BLaER1 (cell line): ENCODE results near the gene ADPRH.

Experiments used
- H3K27ac ChIP-seq: shearing (Covaris generic); formaldehyde crosslinking; 2 replicates; pipeline ENCODE4 v1.8.1; 2022
- H3K27me3 ChIP-seq: shearing (Covaris generic); formaldehyde crosslinking; 2 replicates; pipeline ENCODE4 v1.8.1; 2022
- H3K36me3 ChIP-seq: shearing (Covaris generic); formaldehyde crosslinking; 2 replicates; pipeline ENCODE4 v1.8.1; 2022
- H3K4me1 ChIP-seq: shearing (Covaris generic); formaldehyde crosslinking; 2 replicates; pipeline ENCODE4 v1.8.1; 2022
- H3K4me2 ChIP-seq: shearing (Covaris generic); formaldehyde crosslinking; 2 replicates; pipeline ENCODE4 v1.8.1; 2022
- H3K4me3 ChIP-seq: shearing (Covaris generic); formaldehyde crosslinking; 2 replicates; pipeline ENCODE4 v1.8.1; 2022
- H3K9ac ChIP-seq: shearing (Covaris generic); formaldehyde crosslinking; 2 replicates; pipeline ENCODE4 v1.8.1; 2022
- H3K9me3 ChIP-seq: shearing (Covaris generic); formaldehyde crosslinking; 2 replicates; pipeline ENCODE4 v1.8.1; 2022
- H4K20me1 ChIP-seq: shearing (Covaris generic); formaldehyde crosslinking; 2 replicates; pipeline ENCODE4 v1.8.1; 2022
- Cebpa-rat ChIP-seq: shearing (Covaris generic); IDR thresholded peaks from 2 replicates; pipeline ENCODE4 v1.8.1; 2022

Gene ADPRH

GRCh38 chr3:119595639-119596334 is 16.5 kb downstream of the ADPRH start:
- H3K4me2 ChIP-seq: no peak overlapping the region
- no peak for TF ChIP-seq Cebpa-rat
- peaks cover 3% of the 10 kb centered on the region; the same call in 1 of the 2 replicates for H3K4me1 ChIP-seq
- H3K9me3 ChIP-seq: peaks cover 7% of the 10 kb centered on the region
- H3K27ac ChIP-seq: no peak overlapping the region
- H3K9ac ChIP-seq: no peak overlapping the region
- no peaks in the 10 kb centered on the region for H3K27me3 ChIP-seq
- no peak overlapping the region for H3K4me3 ChIP-seq
- no peaks in the 10 kb centered on the region for H4K20me1 ChIP-seq
- no peaks in the 10 kb centered on the region for H3K36me3 ChIP-seq

- no peak overlapping the region for H3K27ac ChIP-seq
- H3K36me3 ChIP-seq: no peaks in the 10 kb centered on the region
- H3K4me3 ChIP-seq: no peak overlapping the region
- no peak overlapping the region for H3K9ac ChIP-seq
- no peaks in the 10 kb centered on the region for H4K20me1 ChIP-seq
- H3K4me2 ChIP-seq: no peak overlapping the region
- no peaks in the 10 kb centered on the region for H3K27me3 ChIP-seq
- peaks cover 6% of the 10 kb centered on the region; the same call in 1 of the 2 replicates for H3K4me1 ChIP-seq
- no peak for TF ChIP-seq Cebpa-rat
- 0 out of 2 replicates have a peak, but pooled peaks cover 1% of the 10 kb centered on the region for H3K9me3 ChIP-seq
Observed at GRCh38 chr3:119596398-119596797, 17.1 kb downstream of the ADPRH start.

- Histone ChIP-seq H3K9me3 (no peaks in the 10 kb centered on the region), H4K20me1 (no peaks in the 10 kb centered on the region), H3K4me2 (no peak within 1 kb of the TSS), H3K4me1 (peaks cover 6% of the 10 kb centered on the region; the same call in 1 of the 2 replicates), H3K9ac (no peak within 1 kb of the TSS), H3K4me3 (no peak within 1 kb of the TSS), H3K27me3 (no peaks in the 10 kb centered on the region), H3K27ac (no peak within 1 kb of the TSS), H3K36me3 (no peaks in the 10 kb centered on the region)
- no peak for TF ChIP-seq Cebpa-rat
Observed at GRCh38 chr3:119597548-119598288, 18.4 kb downstream of the ADPRH start, which contains the start of gene PLA1A. PLA1A (plus strand) TSS chr3:119597885; CDS start chr3:119597914, 29 bp downstream.

GRCh38 chr3:119598410-119599098 is 19.3 kb downstream of the ADPRH start:
- TF ChIP-seq Cebpa-rat: no peak
- Histone ChIP-seq H3K27ac (no peak overlapping the region), H3K27me3 (no peaks in the 10 kb centered on the region), H3K4me3 (no peak overlapping the region), H3K4me2 (no peak overlapping the region), H3K9me3 (no peaks in the 10 kb centered on the region), H3K9ac (no peak overlapping the region), H4K20me1 (no peaks in the 10 kb centered on the region), H3K36me3 (no peaks in the 10 kb centered on the region), H3K4me1 (peaks cover 6% of the 10 kb centered on the region; the same call in 1 of the 2 replicates)

- H4K20me1 ChIP-seq: no peaks in the 10 kb centered on the region
- peaks cover 6% of the 10 kb centered on the region; the same call in 1 of the 2 replicates for H3K4me1 ChIP-seq
- TF ChIP-seq Cebpa-rat: no peak
- H3K9me3 ChIP-seq: no peaks in the 10 kb centered on the region
- no peak overlapping the region for H3K9ac ChIP-seq
- H3K27me3 ChIP-seq: no peaks in the 10 kb centered on the region
- no peak overlapping the region for H3K4me2 ChIP-seq
- H3K27ac ChIP-seq: no peak overlapping the region
- no peak overlapping the region for H3K4me3 ChIP-seq
- no peaks in the 10 kb centered on the region for H3K36me3 ChIP-seq
Observed at GRCh38 chr3:119599558-119600174, 20.4 kb downstream of the ADPRH start.

- Histone ChIP-seq H3K4me1 (peaks cover 6% of the 10 kb centered on the region; the same call in 1 of the 2 replicates), H3K4me3 (no peak overlapping the region), H4K20me1 (no peaks in the 10 kb centered on the region), H3K27me3 (no peaks in the 10 kb centered on the region), H3K9me3 (no peaks in the 10 kb centered on the region), H3K9ac (no peak overlapping the region), H3K27ac (no peak overlapping the region), H3K36me3 (no peaks in the 10 kb centered on the region), H3K4me2 (no peak overlapping the region)
- TF ChIP-seq Cebpa-rat: no peak
Observed at GRCh38 chr3:119600732-119601131, 21.4 kb downstream of the ADPRH start.

GRCh38 chr3:119601154-119601553 is 21.9 kb downstream of the ADPRH start:
- Histone ChIP-seq H3K9ac (no peak overlapping the region), H3K9me3 (no peaks in the 10 kb centered on the region), H3K27ac (no peak overlapping the region), H3K4me3 (no peak overlapping the region), H3K36me3 (no peaks in the 10 kb centered on the region), H3K4me1 (peaks cover 6% of the 10 kb centered on the region; the same call in 1 of the 2 replicates), H4K20me1 (no peaks in the 10 kb centered on the region), H3K4me2 (no peak overlapping the region), H3K27me3 (no peaks in the 10 kb centered on the region)
- TF ChIP-seq Cebpa-rat: no peak

GRCh38 chr3:119602676-119603075 is 23.4 kb downstream of the ADPRH start:
- H3K9ac ChIP-seq: no peak overlapping the region
- H3K4me3 ChIP-seq: no peak overlapping the region
- H3K27me3 ChIP-seq: no peaks in the 10 kb centered on the region
- no peaks in the 10 kb centered on the region for H4K20me1 ChIP-seq
- H3K27ac ChIP-seq: no peak overlapping the region
- no peaks in the 10 kb centered on the region for H3K36me3 ChIP-seq
- peaks cover 6% of the 10 kb centered on the region; the same call in 1 of the 2 replicates for H3K4me1 ChIP-seq
- H3K4me2 ChIP-seq: no peak overlapping the region
- no peaks in the 10 kb centered on the region for H3K9me3 ChIP-seq
- TF ChIP-seq Cebpa-rat: no peak

GRCh38 chr3:119604878-119605277 is 25.6 kb downstream of the ADPRH start:
- Histone ChIP-seq H3K4me2 (no peak overlapping the region), H3K9me3 (no peaks in the 10 kb centered on the region), H3K27me3 (no peaks in the 10 kb centered on the region), H3K36me3 (no peaks in the 10 kb centered on the region), H3K4me3 (no peak overlapping the region), H3K4me1 (peaks cover 6% of the 10 kb centered on the region; the same call in 1 of the 2 replicates), H3K9ac (no peak overlapping the region), H3K27ac (no peak overlapping the region), H4K20me1 (no peaks in the 10 kb centered on the region)
- TF ChIP-seq Cebpa-rat: no peak
